Stomach (tissue), 9 donors: ENCODE measurements around the gene RAMACL. TPM values are rescaled to one million over a fixed set of nuclear protein-coding genes. Genes with fewer than 3 reads are reported as not detected.

Source experiments
- DNase-seq, 2 donors: peaks; one replicate each; pipeline versions ENCODE4 v3.0.0 to v3.0.0-alpha.2; 2013 to 2019
- H3K27ac ChIP-seq, 5 donors: fragments of 200-600 bp in 4 of 5; sonication (generic) in 4 of 5; one replicate each; pipeline ENCODE4 v1.5.1; 2013 to 2019; ENCODE audit warnings: mild to moderate bottlenecking in 1 of 5, moderate library complexity in 1 of 5
- H3K27me3 ChIP-seq, 3 donors: fragments of 200-600 bp; sonication (generic); one replicate each; pipeline ENCODE4 v1.5.1; 2017 to 2019; ENCODE audit warnings: mixed run types in 1 of 3
- H3K36me3 ChIP-seq, 4 donors: fragments of 200-600 bp; sonication (generic); 1 replicate in 3 of 4; 2 replicates in 1 of 4; pipeline ENCODE4 v1.5.1; 2016 to 2019
- H3K4me1 ChIP-seq, 4 donors: fragments of 200-600 bp; sonication (generic); one replicate each; pipeline ENCODE4 v1.5.1; 2016 to 2019
- H3K4me3 ChIP-seq, 4 donors: fragments of 200-600 bp; sonication (generic) in 3 of 4; one replicate each; pipeline ENCODE4 v1.5.1; 2016 to 2019; ENCODE audit warnings: mild to moderate bottlenecking in 1 of 4
- H3K9me3 ChIP-seq, 4 donors: fragments of 200-600 bp; sonication (generic); one replicate each; pipeline ENCODE4 v1.5.1; 2016 to 2019
- CTCF ChIP-seq, 7 experiments: fragments of 450-650 bp in 4 of 7; fragments of 200-600 bp in 3 of 7; sonication (generic) in 3 of 7; IDR thresholded peaks; one replicate each; pipeline ENCODE4 v1.5.1; 2016 to 2019; ENCODE audit warnings: antibody characterized with exemption in 7 of 7, control low read depth in 2 of 7, mild to moderate bottlenecking in 1 of 7
- EP300 ChIP-seq: sonication (generic); formaldehyde crosslinking; IDR thresholded peaks from one replicate; pipeline ENCODE4 v1.6.1; 2017; ENCODE audit warnings: antibody characterized with exemption
- POLR2A ChIP-seq, 4 donors: fragments of 450-650 bp; IDR thresholded peaks; one replicate each; pipeline ENCODE4 v1.6.1; 2016; ENCODE audit warnings: antibody characterized with exemption in 4 of 4, control low read depth in 2 of 4, mild to moderate bottlenecking in 1 of 4, moderate library complexity in 1 of 4
- POLR2AphosphoS5 ChIP-seq, 3 donors: sonication (generic); formaldehyde crosslinking; IDR thresholded peaks; one replicate each; pipeline ENCODE4 v1.6.1; 2016; ENCODE audit warnings: antibody characterized with exemption in 3 of 3
- WGBS, 5 donors: extraction: QIAGEN DNeasy Blood & Tissue Kit in 3 of 5; methylation state at CpG; one replicate each; pipeline versions ENCODE4 v1.1.5 to v1.1.7; 2013 to 2018; 5-methylcytosine and 5-hydroxymethylcytosine counted together
- intact Hi-C: fragments of 100-400 bp; cut with DNase I; formaldehyde crosslinking; loops from one replicate; pipeline ENCODE4 v1.15.1; 2023; ENCODE audit warnings: low total_unique reads
- polyA plus RNA-seq, 3 donors: library from polyadenylated mRNA; stranded (reverse); fragments of 200-250 nt; gene quantifications; one replicate each; pipeline ENCODE4 v1.2.3, GENCODE V29; 2013
- total RNA-seq, 5 donors: library from RNA; depleted of rRNA; stranded (reverse); fragments of >200 nt; gene quantifications; one replicate each; pipeline versions ENCODE4 v1.1.0 to v1.2.3, GENCODE V29; 2014 to 2016
- donor health status: healthy with polysubstance abuse.
- donor health status: Bipolar disorder and iron deficiency.
- donor health status: healthy.

RAMACL gene
- total and polyA plus RNA-seq, 8 donors: 0.25 to 9.0 (median 3.5) TPM; not detected in 3

- peak; percentile 76 to 88 for DNase-seq
- H3K27me3 ChIP-seq: no peaks in the 10 kb centered on the region
- H3K9me3 ChIP-seq: no peaks in the 10 kb centered on the region
- H3K4me3 ChIP-seq: peak overlapping the region; percentile 60 to 77 (median 64)
- H3K4me1 ChIP-seq: peaks cover 28 to 47% (median 37%) of the 10 kb centered on the region in 4 donors
- intact Hi-C loops: no loop called here
- peak overlapping the region; percentile 87 to 96 (median 91) for H3K27ac ChIP-seq
- H3K36me3 ChIP-seq: no peaks in the 10 kb centered on the region
- WGBS, 5 donors: 1 to 3% (median 1%) methylated on average over 42 to 61 of the region's 61 CpGs
- TF ChIP-seq POLR2AphosphoS5 (IDR thresholded peaks at IDR 0.05): no peak
- TF ChIP-seq POLR2A (IDR thresholded peaks at IDR 0.05): no peak
- no peak for TF ChIP-seq CTCF (IDR thresholded peaks at IDR 0.05)
- no peak for TF ChIP-seq EP300
These were observed 41.7 kb upstream of the RAMACL start for GRCh38 chr6:166627875-166628801.

- WGBS, 5 donors: 0 to 1% (median 0%) methylated on average over 34 to 87 of the region's 87 CpGs
These were observed 40.8 kb upstream of the RAMACL start, which contains the start of gene RPS6KA2 for GRCh38 chr6:166627033-166627874. Gene RPS6KA2, minus strand, starts transcription at chr6:166627251. Its CDS starts 232 bp downstream, at chr6:166627019.

GRCh38 chr6:166626177-166627032 lies 39.9 kb upstream of the RAMACL start:
- peaks cover 34 to 64% (median 48%) of the 10 kb centered on the region in 4 donors for H3K4me1 ChIP-seq
- intact Hi-C loops: no loop called here
- H3K27me3 ChIP-seq: no peaks in the 10 kb centered on the region
- H3K9me3 ChIP-seq: no peaks in the 10 kb centered on the region
- no peak for TF ChIP-seq POLR2A (IDR thresholded peaks at IDR 0.05)
- peak in 1 of 3 donors; percentile 13 for TF ChIP-seq POLR2AphosphoS5 (IDR thresholded peaks at IDR 0.05)
- H3K4me3 ChIP-seq: peak overlapping the region; percentile 61 to 92 (median 82)
- no peaks in the 10 kb centered on the region for H3K36me3 ChIP-seq
- peak overlapping the region; percentile 84 to 96 (median 93) for H3K27ac ChIP-seq
- WGBS, 5 donors: 1 to 4% (median 1%) methylated on average over 40 to 66 of the region's 66 CpGs
- DNase-seq: peak; percentile 48 to 62

More at GRCh38 chr6:166627033-166627874, 40.8 kb upstream of the RAMACL start, which contains the start of gene RPS6KA2:
- no peaks in the 10 kb centered on the region for H3K9me3 ChIP-seq
- H3K27ac ChIP-seq: peak within 1 kb of the TSS; percentile 90 to 96 (median 93)
- intact Hi-C loops: no loop called here
- peak in 2 of 7 experiments; percentile 6 to 22 for TF ChIP-seq CTCF (IDR thresholded peaks at IDR 0.05)
- TF ChIP-seq EP300: no peak
- TF ChIP-seq POLR2AphosphoS5 (IDR thresholded peaks at IDR 0.05): peak; percentile 75 to 90 (median 90)
- peak in 2 of 4 donors; percentile 47 to 70 for TF ChIP-seq POLR2A (IDR thresholded peaks at IDR 0.05)
- H3K4me1 ChIP-seq: peaks cover 32 to 56% (median 41%) of the 10 kb centered on the region in 4 donors
- H3K36me3 ChIP-seq: no peaks in the 10 kb centered on the region
- no peaks in the 10 kb centered on the region for H3K27me3 ChIP-seq
- peak; percentile 100 for DNase-seq
- peak within 1 kb of the TSS; percentile 64 to 92 (median 82) for H3K4me3 ChIP-seq

- Histone ChIP-seq H3K9me3 (no peaks in the 10 kb centered on the region), H3K4me1 (peaks cover 45 to 75% (median 58%) of the 10 kb centered on the region in 4 donors), H3K4me3 (peak overlapping the region; percentile 61 to 92 (median 82)), H3K36me3 (no peaks in the 10 kb centered on the region), H3K27me3 (no peaks in the 10 kb centered on the region), H3K27ac (peak overlapping the region in 4 of 5 donors; percentile 84 to 96 (median 93))
- no peak for TF ChIP-seq CTCF (IDR thresholded peaks at IDR 0.05)
- TF ChIP-seq POLR2A (IDR thresholded peaks at IDR 0.05): no peak
- TF ChIP-seq EP300: no peak
- TF ChIP-seq POLR2AphosphoS5 (IDR thresholded peaks at IDR 0.05): peak in 1 of 3 donors; percentile 46
- WGBS, 5 donors: 53 to 70% (median 57%) methylated on average over 5 of the region's 5 CpGs
- intact Hi-C loops: no loop called here
- DNase-seq: no peak
These were observed 38.9 kb upstream of the RAMACL start for GRCh38 chr6:166625356-166625755.
